Bronchial epithelial cell (primary cell): Measurements from ENCODE around the gene DLG3. TPM values are rescaled to one million over a fixed set of nuclear protein-coding genes. Genes with fewer than 3 reads are reported as not detected.

ENCODE experiments used
- DNase-seq: peaks from one replicate; pipeline ENCODE4 v3.0.0-alpha.2; 2010; ENCODE audit warnings: low read depth
- FAIRE-seq: peaks from 2 replicates; lab custom pipeline; 2011; peaks lifted over from hg19 to GRCh38; lab: Jason Lieb, UNC
- H3K27me3 ChIP-seq: 2 replicates; pipeline ENCODE4 v1.5.1; 2011; ENCODE audit warnings: low read length; ENCODE audit not compliant: control insufficient read depth, insufficient read depth
- H3K36me3 ChIP-seq: 2 replicates; pipeline ENCODE4 v1.5.1; 2011; ENCODE audit warnings: low read length; ENCODE audit not compliant: control insufficient read depth, insufficient read depth
- H3K4me3 ChIP-seq: 2 replicates; pipeline ENCODE4 v1.5.1; 2011; ENCODE audit warnings: mild to moderate bottlenecking, low read depth, low read length, control low read depth
- CTCF ChIP-seq: IDR thresholded peaks from 2 replicates; pipeline ENCODE4 v1.5.1; 2011; ENCODE audit warnings: mild to moderate bottlenecking, moderate library complexity, low read length, control low read depth, inconsistent platforms; ENCODE audit not compliant: insufficient read depth, severe bottlenecking
- total RNA-seq: library from RNA; depleted of rRNA; stranded (reverse); fragments of >200 nt; gene quantifications from 2 replicates; pipeline ENCODE4 v1.2.1, GENCODE V29; 2014

DLG3 gene
- total RNA-seq, 1 donor from 2014 or later, result 21.1 TPM

GRCh38 chrX:70476166-70476933, 31.7 kb downstream of the DLG3 start:
- H3K4me3 ChIP-seq, result no peak overlapping the region
- FAIRE-seq, result no peak
- DNase-seq, result no peak
- H3K36me3 ChIP-seq, result no peaks in the 10 kb centered on the region
- TF ChIP-seq CTCF, result no peak
- H3K27me3 ChIP-seq, result no peaks in the 10 kb centered on the region

- Histone ChIP-seq H3K4me3 (peak overlapping the region; percentile 6), H3K36me3 (no peaks in the 10 kb centered on the region), H3K27me3 (no peaks in the 10 kb centered on the region)
- DNase-seq (peak; percentile 60), FAIRE-seq (no peak)
- no peak for TF ChIP-seq CTCF
Observed at GRCh38 chrX:70476934-70477733, 32.5 kb downstream of the DLG3 start.

- FAIRE-seq (no peak), DNase-seq (no peak)
- H3K36me3 ChIP-seq, result no peaks in the 10 kb centered on the region
- TF ChIP-seq CTCF, result no peak
- no peak overlapping the region for H3K4me3 ChIP-seq
- H3K27me3 ChIP-seq, result no peaks in the 10 kb centered on the region
Observed at GRCh38 chrX:70477734-70478075, 33.1 kb downstream of the DLG3 start.

- Histone ChIP-seq H3K36me3 (no peaks in the 10 kb centered on the region), H3K4me3 (no peak overlapping the region), H3K27me3 (no peaks in the 10 kb centered on the region)
- no peak for DNase-seq
- TF ChIP-seq CTCF, result no peak
- FAIRE-seq, result no peak
Observed at GRCh38 chrX:70478526-70479245, 34.1 kb downstream of the DLG3 start.

GRCh38 chrX:70479247-70479921, 34.7 kb downstream of the DLG3 start:
- H3K36me3 ChIP-seq, result no peaks in the 10 kb centered on the region
- DNase-seq (peak; percentile 78), FAIRE-seq (peak; percentile 94)
- no peaks in the 10 kb centered on the region for H3K27me3 ChIP-seq
- TF ChIP-seq CTCF, result no peak
- no peak overlapping the region for H3K4me3 ChIP-seq
